Neural progenitor cell (in vitro differentiated cells): ENCODE results near the gene LZTS2. TPM values are rescaled to one million over a fixed set of nuclear protein-coding genes. Genes with fewer than 3 reads are reported as not detected.

Experiments
- DNase-seq: peaks from one replicate; pipeline ENCODE4 v3.0.0-alpha.2; 2016; ENCODE audit warnings: low spot score
- H2AFZ ChIP-seq: fragments of 200-600 bp; sonication (generic); replicated peaks from 2 replicates; pipeline ENCODE4 v1.6.1; 2016; ENCODE audit warnings: antibody characterized with exemption
- H3F3A ChIP-seq: fragments of 200-600 bp; sonication (generic); 2 replicates; pipeline ENCODE4 v1.6.1; 2016; ENCODE audit warnings: antibody characterized with exemption, low read depth
- H3K27ac ChIP-seq: fragments of 200-600 bp; sonication (generic); 2 replicates; pipeline ENCODE4 v1.5.1; 2016; ENCODE audit warnings: mild to moderate bottlenecking
- H3K27me3 ChIP-seq: fragments of 200-600 bp; sonication (generic); 2 replicates; pipeline ENCODE4 v1.6.1; 2016; ENCODE audit warnings: mild to moderate bottlenecking, moderate library complexity
- H3K36me3 ChIP-seq: fragments of 200-600 bp; sonication (generic); 2 replicates; pipeline ENCODE4 v1.5.1; 2016
- H3K4me1 ChIP-seq: fragments of 200-600 bp; sonication (generic); 2 replicates; pipeline ENCODE4 v1.6.1; 2016; ENCODE audit warnings: mixed run types
- H3K4me2 ChIP-seq: fragments of 200-600 bp; sonication (generic); 2 replicates; pipeline ENCODE4 v1.6.1; 2016
- H3K4me3 ChIP-seq: fragments of 200-600 bp; sonication (generic); 2 replicates; pipeline ENCODE4 v1.5.1; 2016
- H3K79me2 ChIP-seq: fragments of 200-600 bp; sonication (generic); 2 replicates; pipeline ENCODE4 v1.6.1; 2016; ENCODE audit warnings: low read depth
- H3K9ac ChIP-seq: fragments of 200-600 bp; sonication (generic); 2 replicates; pipeline ENCODE4 v1.6.1; 2016
- H3K9me3 ChIP-seq: fragments of 200-600 bp; sonication (generic); 2 replicates; pipeline ENCODE4 v1.5.1; 2016; ENCODE audit warnings: low read depth
- H4K20me1 ChIP-seq: fragments of 200-600 bp; sonication (generic); 2 replicates; pipeline ENCODE4 v1.6.1; 2016; ENCODE audit warnings: low read depth
- H3K27ac Mint-ChIP-seq: 3 replicates; pipeline ENCODE4 v1.8.0; 2021; ENCODE audit warnings: mixed read lengths
- H3K27me3 Mint-ChIP-seq: 2 replicates; pipeline ENCODE4 v1.8.0; 2022; ENCODE audit warnings: low read depth, mild to moderate bottlenecking, inconsistent platforms, moderate library complexity, mixed read lengths; ENCODE audit not compliant: insufficient read depth
- H3K36me3 Mint-ChIP-seq: 3 replicates; pipeline ENCODE4 v1.8.0; 2021; ENCODE audit warnings: mixed read lengths
- H3K4me1 Mint-ChIP-seq: 3 replicates; pipeline ENCODE4 v1.8.0; 2021; ENCODE audit warnings: mixed read lengths
- H3K4me3 Mint-ChIP-seq: 3 replicates; pipeline ENCODE4 v1.8.0; 2021; ENCODE audit warnings: mild to moderate bottlenecking, moderate library complexity, mixed read lengths
- H3K9me3 Mint-ChIP-seq: 3 replicates; pipeline ENCODE4 v1.8.0; 2020; ENCODE audit warnings: mixed read lengths
- CTCF ChIP-seq: fragments of 200-600 bp; sonication (generic); IDR thresholded peaks from 2 replicates; pipeline ENCODE4 v1.5.1; 2017; ENCODE audit warnings: antibody characterized with exemption, mild to moderate bottlenecking
- EZH2 ChIP-seq: fragments of 200-600 bp; sonication (generic); IDR thresholded peaks from 2 replicates; pipeline ENCODE4 v1.6.1; 2017; ENCODE audit warnings: antibody characterized with exemption, mild to moderate bottlenecking, moderate library complexity
- EZH2phosphoT487 ChIP-seq: fragments of 200-600 bp; sonication (generic); IDR thresholded peaks from 2 replicates; pipeline ENCODE4 v1.6.1; 2017; ENCODE audit warnings: antibody characterized with exemption
- total RNA-seq: library from RNA; depleted of rRNA; stranded (reverse); fragments of >200 nt; gene quantifications from 2 replicates; pipeline ENCODE4 v1.2.3, GENCODE V29; 2015; ENCODE audit warnings: low replicate concordance

Gene LZTS2
- total RNA-seq, 1 donor from 2014 or later, result 34.7 TPM

GRCh38 chr10:101041252-101041761, 41.7 kb downstream of the LZTS2 start:
- H4K20me1 ChIP-seq, result peaks cover 8% of the 10 kb centered on the region
- no peaks in the 10 kb centered on the region for H3K79me2 ChIP-seq
- TF ChIP-seq CTCF, result peak; percentile 86
- TF ChIP-seq EZH2, result peak; percentile 20
- no peak for TF ChIP-seq EZH2phosphoT487
- H3K27me3 Mint-ChIP-seq, result peaks cover 25% of the 10 kb centered on the region
- H3K4me1 Mint-ChIP-seq, result peaks cover 44% of the 10 kb centered on the region
- H3K9ac ChIP-seq, result no peak overlapping the region
- peaks cover 8% of the 10 kb centered on the region for H3K4me1 ChIP-seq
- peak; percentile 89 for DNase-seq
- no peaks in the 10 kb centered on the region for H3K36me3 ChIP-seq
- H3K27ac Mint-ChIP-seq, result peak overlapping the region; percentile 65
- H3K27me3 ChIP-seq, result peaks cover 84% of the 10 kb centered on the region
- no peak overlapping the region for H3K27ac ChIP-seq
- H3K4me3 ChIP-seq, result no peak overlapping the region
- no peaks in the 10 kb centered on the region for H3K9me3 ChIP-seq
- no peaks in the 10 kb centered on the region for H3K36me3 Mint-ChIP-seq
- peaks cover 34% of the 10 kb centered on the region for H3F3A ChIP-seq
- H3K4me3 Mint-ChIP-seq, result peak overlapping the region; percentile 62
- H2AFZ ChIP-seq, result no peak overlapping the region
- no peak overlapping the region for H3K4me2 ChIP-seq
- H3K9me3 Mint-ChIP-seq, result no peaks in the 10 kb centered on the region

- Mint-ChIP-seq H3K36me3 (no peaks in the 10 kb centered on the region), H3K9me3 (no peaks in the 10 kb centered on the region), H3K27ac (peak overlapping the region; percentile 7), H3K4me1 (peaks cover 52% of the 10 kb centered on the region), H3K4me3 (peak overlapping the region; percentile 87), H3K27me3 (peaks cover 31% of the 10 kb centered on the region)
- TF ChIP-seq CTCF, result no peak
- TF ChIP-seq EZH2, result no peak
- TF ChIP-seq EZH2phosphoT487, result no peak
- H3K9me3 ChIP-seq, result no peaks in the 10 kb centered on the region
- no peak overlapping the region for H2AFZ ChIP-seq
- no peak overlapping the region for H3K9ac ChIP-seq
- no peak overlapping the region for H3K27ac ChIP-seq
- H3K4me1 ChIP-seq, result peaks cover 12% of the 10 kb centered on the region
- H3K4me2 ChIP-seq, result peak overlapping the region; percentile 79
- peaks cover 84% of the 10 kb centered on the region for H3K27me3 ChIP-seq
- no peaks in the 10 kb centered on the region for H3K36me3 ChIP-seq
- DNase-seq, result no peak
- H3F3A ChIP-seq, result peaks cover 38% of the 10 kb centered on the region
- H3K79me2 ChIP-seq, result no peaks in the 10 kb centered on the region
- peaks cover 15% of the 10 kb centered on the region for H4K20me1 ChIP-seq
- no peak overlapping the region for H3K4me3 ChIP-seq
These were observed 42.5 kb downstream of the LZTS2 start for GRCh38 chr10:101042118-101042517.

GRCh38 chr10:101042667-101043362, 43.2 kb downstream of the LZTS2 start:
- peaks cover 38% of the 10 kb centered on the region for H3F3A ChIP-seq
- peaks cover 84% of the 10 kb centered on the region for H3K27me3 ChIP-seq
- Mint-ChIP-seq H3K27me3 (peaks cover 34% of the 10 kb centered on the region), H3K36me3 (no peaks in the 10 kb centered on the region), H3K4me3 (peak overlapping the region; percentile 87), H3K4me1 (peaks cover 57% of the 10 kb centered on the region), H3K27ac (peak overlapping the region; percentile 97), H3K9me3 (no peaks in the 10 kb centered on the region)
- no peaks in the 10 kb centered on the region for H3K36me3 ChIP-seq
- no peaks in the 10 kb centered on the region for H3K79me2 ChIP-seq
- H3K4me3 ChIP-seq, result peak overlapping the region; percentile 70
- TF ChIP-seq EZH2 (peak; percentile 50), EZH2phosphoT487 (no peak)
- H4K20me1 ChIP-seq, result peaks cover 22% of the 10 kb centered on the region
- no peak overlapping the region for H3K27ac ChIP-seq
- peak; percentile 98 for DNase-seq
- peaks cover 19% of the 10 kb centered on the region for H3K4me1 ChIP-seq
- peak overlapping the region; percentile 16 for H3K9ac ChIP-seq
- H3K4me2 ChIP-seq, result peak overlapping the region; percentile 79
- H2AFZ ChIP-seq, result peak overlapping the region; percentile 89
- H3K9me3 ChIP-seq, result no peaks in the 10 kb centered on the region

GRCh38 chr10:101043363-101043707, 43.7 kb downstream of the LZTS2 start:
- Histone ChIP-seq H3F3A (peaks cover 38% of the 10 kb centered on the region), H2AFZ (peak overlapping the region; percentile 89), H3K27ac (no peak overlapping the region), H3K4me1 (peaks cover 24% of the 10 kb centered on the region), H3K36me3 (no peaks in the 10 kb centered on the region), H3K9ac (peak overlapping the region; percentile 16), H3K4me2 (peak overlapping the region; percentile 79), H3K4me3 (peak overlapping the region; percentile 70), H3K27me3 (peaks cover 84% of the 10 kb centered on the region), H4K20me1 (peaks cover 27% of the 10 kb centered on the region), H3K9me3 (no peaks in the 10 kb centered on the region), H3K79me2 (no peaks in the 10 kb centered on the region)
- peaks cover 53% of the 10 kb centered on the region for H3K4me1 Mint-ChIP-seq
- peak overlapping the region; percentile 87 for H3K4me3 Mint-ChIP-seq
- H3K36me3 Mint-ChIP-seq, result no peaks in the 10 kb centered on the region
- peaks cover 39% of the 10 kb centered on the region for H3K27me3 Mint-ChIP-seq
- H3K9me3 Mint-ChIP-seq, result no peaks in the 10 kb centered on the region
- H3K27ac Mint-ChIP-seq, result peak overlapping the region; percentile 97
- no peak for DNase-seq
- TF ChIP-seq CTCF, result no peak
- no peak for TF ChIP-seq EZH2
- no peak for TF ChIP-seq EZH2phosphoT487
